Right atrium auricular region (tissue), 2 donors: ENCODE measurements around the gene KIFC1. TPM values are rescaled to one million over a fixed set of nuclear protein-coding genes. Genes with fewer than 3 reads are reported as not detected.

Experiments used
- DNase-seq: peaks from one replicate; pipeline ENCODE4 v3.0.0-alpha.2; 2019; ENCODE audit warnings: low spot score
- H3K27ac ChIP-seq, 2 donors: fragments of 200-600 bp; sonication (generic); 1 replicate in 1 of 2; 2 replicates in 1 of 2; pipeline ENCODE4 v1.5.1; 2016 to 2019
- H3K27me3 ChIP-seq, 2 donors: fragments of 200-600 bp; sonication (generic); one replicate each; pipeline versions ENCODE4 v1.5.1 to v1.6.0; 2017 to 2019
- H3K36me3 ChIP-seq: fragments of 200-600 bp; sonication (generic); one replicate; pipeline ENCODE4 v1.5.1; 2016
- H3K4me1 ChIP-seq, 2 donors: fragments of 200-600 bp; sonication (generic); one replicate each; pipeline versions ENCODE4 v1.5.1 to v1.6.0; 2017 to 2019
- H3K4me3 ChIP-seq, 2 donors: fragments of 200-600 bp; sonication (generic); 1 replicate in 1 of 2; 2 replicates in 1 of 2; pipeline ENCODE4 v1.5.1; 2017 to 2019; ENCODE audit warnings: mild to moderate bottlenecking in 1 of 2, moderate library complexity in 1 of 2
- H3K9me3 ChIP-seq, 2 donors: fragments of 200-600 bp; sonication (generic); one replicate each; pipeline ENCODE4 v1.5.1; 2019
- total RNA-seq, 2 donors: library from RNA; depleted of rRNA; stranded (reverse); fragments of >200 nt; gene quantifications; one replicate each; pipeline ENCODE4 v1.1.0, GENCODE V29; 2016
- TF ChIP-seq, protein P1 (sequence below), 2 donors: fragments of 200-600 bp; sonication (generic); IDR thresholded peaks; one replicate each; pipeline ENCODE4 v1.5.1; 2019; ENCODE audit warnings: antibody characterized with exemption in 2 of 2

KIFC1 gene
- total RNA-seq, 2 donors from 2014 or later = 0.59 to 1.6 TPM

DNA sequence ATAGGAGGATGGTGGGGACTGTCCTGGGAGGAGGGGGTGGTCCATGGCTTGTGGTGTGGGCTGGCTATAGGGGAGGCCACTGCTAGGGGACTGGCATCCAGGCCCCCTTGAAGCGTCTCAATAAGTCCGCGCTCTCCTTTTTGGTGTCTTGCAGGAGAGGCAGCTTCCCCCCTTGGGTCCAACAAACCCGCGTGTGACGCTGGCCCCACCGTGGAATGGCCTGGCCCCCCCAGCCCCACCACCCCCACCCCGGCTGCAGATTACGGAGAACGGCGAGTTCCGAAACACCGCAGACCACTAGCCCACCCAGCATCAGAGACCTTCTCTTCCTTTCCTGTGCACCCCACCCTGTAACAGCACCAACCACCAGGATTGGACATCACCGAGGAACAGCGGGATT lies 60.0 kb downstream of the KIFC1 start:
- no peaks in the 10 kb centered on the region for H3K27me3 ChIP-seq
- TF ChIP-seq, protein P1, sequence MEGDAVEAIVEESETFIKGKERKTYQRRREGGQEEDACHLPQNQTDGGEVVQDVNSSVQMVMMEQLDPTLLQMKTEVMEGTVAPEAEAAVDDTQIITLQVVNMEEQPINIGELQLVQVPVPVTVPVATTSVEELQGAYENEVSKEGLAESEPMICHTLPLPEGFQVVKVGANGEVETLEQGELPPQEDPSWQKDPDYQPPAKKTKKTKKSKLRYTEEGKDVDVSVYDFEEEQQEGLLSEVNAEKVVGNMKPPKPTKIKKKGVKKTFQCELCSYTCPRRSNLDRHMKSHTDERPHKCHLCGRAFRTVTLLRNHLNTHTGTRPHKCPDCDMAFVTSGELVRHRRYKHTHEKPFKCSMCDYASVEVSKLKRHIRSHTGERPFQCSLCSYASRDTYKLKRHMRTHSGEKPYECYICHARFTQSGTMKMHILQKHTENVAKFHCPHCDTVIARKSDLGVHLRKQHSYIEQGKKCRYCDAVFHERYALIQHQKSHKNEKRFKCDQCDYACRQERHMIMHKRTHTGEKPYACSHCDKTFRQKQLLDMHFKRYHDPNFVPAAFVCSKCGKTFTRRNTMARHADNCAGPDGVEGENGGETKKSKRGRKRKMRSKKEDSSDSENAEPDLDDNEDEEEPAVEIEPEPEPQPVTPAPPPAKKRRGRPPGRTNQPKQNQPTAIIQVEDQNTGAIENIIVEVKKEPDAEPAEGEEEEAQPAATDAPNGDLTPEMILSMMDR (IDR thresholded peaks at IDR 0.05) = no peak
- peaks cover 0 to 28% of the 10 kb centered on the region in 2 donors for H3K4me1 ChIP-seq
- H3K27ac ChIP-seq = no peak overlapping the region
- DNase-seq = no peak
- peaks cover 12% of the 10 kb centered on the region for H3K36me3 ChIP-seq
- H3K4me3 ChIP-seq = no peak overlapping the region
- no peaks in the 10 kb centered on the region for H3K9me3 ChIP-seq

DNA sequence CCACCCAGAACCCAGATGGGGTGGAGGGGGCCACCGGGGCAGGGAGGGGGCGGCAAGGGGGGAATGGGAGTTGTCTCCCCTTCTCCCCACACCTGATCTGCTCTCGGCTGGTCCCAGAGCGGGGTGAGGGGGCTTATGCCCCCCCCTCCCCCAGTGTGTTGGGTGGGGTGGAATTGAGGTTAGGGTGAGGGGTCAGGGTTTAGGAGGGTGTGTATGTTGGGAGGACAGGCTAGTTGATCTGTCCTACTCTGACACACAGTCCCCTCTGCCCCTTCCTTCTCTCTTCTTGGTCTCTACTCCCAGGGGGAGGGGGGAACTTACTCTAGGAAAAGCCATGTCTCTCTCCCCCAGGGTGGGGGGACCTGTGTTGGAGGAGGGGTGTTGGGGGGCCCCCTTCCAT lies 60.9 kb downstream of the KIFC1 start:
- no peak for DNase-seq
- TF ChIP-seq, protein P1 (IDR thresholded peaks at IDR 0.05) = no peak
- Histone ChIP-seq H3K36me3 (peaks cover 13% of the 10 kb centered on the region), H3K4me1 (peaks cover 0 to 28% of the 10 kb centered on the region in 2 donors), H3K9me3 (no peaks in the 10 kb centered on the region), H3K4me3 (no peak overlapping the region), H3K27ac (no peak overlapping the region), H3K27me3 (no peaks in the 10 kb centered on the region)

DNA sequence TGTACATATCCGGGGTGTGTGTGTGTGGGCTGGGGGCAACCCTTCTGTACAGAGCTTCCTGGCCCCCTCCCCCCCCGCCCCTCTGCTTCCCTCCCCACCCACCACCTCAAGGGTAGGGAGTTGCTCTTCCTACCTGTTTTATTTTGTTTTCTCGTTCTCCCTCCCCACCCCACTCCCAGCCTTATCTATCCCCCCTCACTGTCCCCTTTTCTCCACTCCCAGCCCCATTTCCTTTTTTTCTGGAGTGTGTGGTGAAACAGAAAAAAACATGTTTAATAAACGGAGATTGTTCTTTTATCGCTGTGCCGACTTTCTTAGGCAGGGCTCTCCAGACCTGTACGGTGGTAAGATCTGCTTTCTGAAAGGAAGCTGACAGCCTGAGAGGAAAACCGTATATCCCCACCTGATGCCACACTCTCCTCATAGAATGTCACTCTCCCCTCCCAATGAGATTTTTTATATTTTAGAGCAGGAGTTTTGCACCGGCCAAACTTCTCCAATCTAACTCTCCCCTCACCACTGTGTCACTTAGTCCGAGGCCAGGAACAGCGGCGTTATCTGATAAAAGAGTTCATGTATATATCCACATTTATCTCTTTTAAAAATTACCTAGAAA lies 61.9 kb downstream of the KIFC1 start:
- Histone ChIP-seq H3K27ac (peak overlapping the region; percentile 83 to 84), H3K9me3 (no peaks in the 10 kb centered on the region), H3K27me3 (no peaks in the 10 kb centered on the region), H3K4me1 (peaks cover 0 to 28% of the 10 kb centered on the region in 2 donors), H3K4me3 (peak overlapping the region; percentile 81 to 89), H3K36me3 (peaks cover 13% of the 10 kb centered on the region)
- TF ChIP-seq, protein P1 (IDR thresholded peaks at IDR 0.05) = no peak
- peak; percentile 50 for DNase-seq

DNA sequence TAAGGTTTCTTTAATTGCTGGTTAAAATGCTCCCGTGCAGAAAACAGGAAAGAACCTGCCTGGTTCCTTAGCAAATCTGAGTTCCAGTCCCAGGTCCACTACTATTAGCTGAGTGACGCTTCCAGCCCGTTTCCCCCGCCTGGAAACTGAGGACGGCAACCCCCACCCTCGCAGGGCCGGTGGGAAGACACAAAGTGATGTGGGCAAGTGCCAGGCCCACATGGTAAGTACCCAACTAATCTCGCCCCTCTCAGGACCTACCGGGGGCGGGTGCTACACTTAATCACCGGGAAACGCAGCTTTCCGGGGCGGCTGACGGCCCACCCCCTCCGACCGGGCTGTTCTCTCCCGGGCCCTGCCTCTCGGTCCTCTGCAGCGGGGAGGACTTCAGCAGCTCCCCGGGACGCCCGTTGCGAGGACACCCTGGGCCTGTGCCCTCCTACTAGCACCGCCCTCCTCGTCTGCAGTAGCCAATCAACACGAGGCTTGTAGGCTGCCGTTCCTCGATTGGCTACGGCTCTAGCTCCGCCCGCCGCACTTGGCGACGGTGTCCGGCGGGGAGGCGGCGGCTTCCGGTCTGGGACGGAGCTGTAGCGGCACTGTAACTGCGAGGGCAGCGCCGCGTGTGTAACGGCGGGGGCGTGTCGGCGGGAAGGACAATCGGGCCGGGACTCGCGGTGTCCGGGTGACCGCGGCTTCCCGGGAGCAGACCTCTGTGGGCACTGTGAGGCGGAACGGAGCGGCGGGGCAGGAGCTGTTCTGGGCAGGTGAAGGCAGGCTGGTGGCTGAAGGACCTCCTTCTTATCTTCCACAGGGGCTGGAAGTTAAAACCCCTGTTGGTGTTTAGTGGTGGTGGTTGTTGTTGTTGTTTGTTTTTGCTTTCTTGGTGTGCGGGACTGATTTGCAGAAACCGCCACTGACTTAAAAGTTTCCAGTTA lies 62.7 kb downstream of the KIFC1 start, which contains the start of gene ZBTB9:
TSS of gene ZBTB9 (plus strand) at position 568 of the 938 bp plus-strand sequence. CDS start 525 bp downstream, outside the sequence.
- peak; percentile 98 for DNase-seq
- no peaks in the 10 kb centered on the region for H3K9me3 ChIP-seq
- H3K4me1 ChIP-seq = peaks cover 0 to 28% of the 10 kb centered on the region in 2 donors
- TF ChIP-seq, protein P1 (IDR thresholded peaks at IDR 0.05) = peak in 1 of 2 donors; percentile 23
- H3K27me3 ChIP-seq = no peaks in the 10 kb centered on the region
- H3K36me3 ChIP-seq = peaks cover 13% of the 10 kb centered on the region
- peak within 1 kb of the TSS; percentile 83 to 84 for H3K27ac ChIP-seq
- peak within 1 kb of the TSS; percentile 81 to 89 for H3K4me3 ChIP-seq

DNA sequence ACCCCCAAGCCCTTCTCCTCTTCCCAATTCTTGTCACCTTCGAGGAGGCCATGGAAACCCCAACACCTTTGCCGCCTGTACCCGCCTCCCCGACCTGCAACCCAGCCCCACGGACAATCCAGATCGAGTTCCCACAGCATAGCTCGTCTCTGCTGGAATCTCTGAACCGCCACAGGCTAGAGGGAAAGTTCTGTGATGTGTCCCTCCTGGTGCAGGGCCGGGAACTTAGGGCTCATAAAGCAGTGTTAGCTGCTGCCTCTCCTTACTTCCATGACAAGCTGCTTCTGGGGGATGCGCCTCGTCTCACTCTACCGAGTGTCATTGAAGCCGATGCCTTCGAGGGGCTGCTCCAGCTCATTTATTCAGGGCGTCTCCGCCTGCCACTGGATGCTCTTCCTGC lies 63.4 kb downstream of the KIFC1 start:
- peak; percentile 58 for DNase-seq

More for the DNA sequence above, 63.4 kb downstream of the KIFC1 start:
- Histone ChIP-seq H3K4me1 (peaks cover 0 to 28% of the 10 kb centered on the region in 2 donors), H3K9me3 (no peaks in the 10 kb centered on the region), H3K27me3 (no peaks in the 10 kb centered on the region), H3K4me3 (peak overlapping the region; percentile 81 to 89), H3K27ac (peak overlapping the region; percentile 83 to 84), H3K36me3 (peaks cover 13% of the 10 kb centered on the region)
- TF ChIP-seq, protein P1 (IDR thresholded peaks at IDR 0.05) = no peak
